Karpas-422 (cell line): ENCODE data around the gene SCARF2. TPM values are rescaled to one million over a fixed set of nuclear protein-coding genes. Genes with fewer than 3 reads are reported as not detected.
"Not testable (repeated sequence)": the region's sequence is repeated elsewhere in the genome, so short reads cannot be mapped to it uniquely, and the experiment has no call there.

Source experiments
- DNase-seq: peaks from one replicate; pipeline ENCODE4 v3.0.0-alpha.2; 2015
- H2AFZ ChIP-seq: fragments of 200-600 bp; sonication (generic); 2 replicates; pipeline ENCODE4 v1.6.1; 2014; ENCODE audit warnings: antibody characterized with exemption, low read length, mixed read lengths
- H3K27ac ChIP-seq: fragments of 200-600 bp; sonication (generic); 2 replicates; pipeline ENCODE4 v1.5.1; 2014; ENCODE audit warnings: mild to moderate bottlenecking, low read length, moderate library complexity
- H3K27me3 ChIP-seq: fragments of 200-600 bp; sonication (generic); 2 replicates; pipeline ENCODE4 v1.6.1; 2014; ENCODE audit warnings: low read length, mixed read lengths
- H3K36me3 ChIP-seq: fragments of 200-600 bp; sonication (generic); 2 replicates; pipeline ENCODE4 v1.6.1; 2014; ENCODE audit warnings: low read length, mixed read lengths; ENCODE audit not compliant: insufficient read depth
- H3K4me1 ChIP-seq: fragments of 200-600 bp; sonication (generic); 2 replicates; pipeline ENCODE4 v1.6.1; 2014; ENCODE audit warnings: mild to moderate bottlenecking, low read length, mixed read lengths
- H3K4me2 ChIP-seq: fragments of 200-600 bp; sonication (generic); 2 replicates; pipeline ENCODE4 v1.6.1; 2014; ENCODE audit warnings: low read length, low read depth, mild to moderate bottlenecking; ENCODE audit not compliant: poor library complexity, severe bottlenecking
- H3K4me3 ChIP-seq: fragments of 200-600 bp; sonication (generic); 2 replicates; pipeline ENCODE4 v1.5.1; 2014; ENCODE audit warnings: mild to moderate bottlenecking, antibody characterized with exemption, low read length, mixed read lengths
- H3K79me2 ChIP-seq: fragments of 200-600 bp; sonication (generic); 2 replicates; pipeline ENCODE4 v1.6.1; 2014; ENCODE audit warnings: mild to moderate bottlenecking, low read length, mixed read lengths
- H3K9ac ChIP-seq: fragments of 200-600 bp; sonication (generic); 2 replicates; pipeline ENCODE4 v1.6.0; 2014; ENCODE audit warnings: low read length
- H3K9me2 ChIP-seq: fragments of 200-600 bp; sonication (generic), shearing (Covaris generic); replicated peaks from 2 replicates; pipeline ENCODE4 v1.6.0; 2014; ENCODE audit warnings: mild to moderate bottlenecking, low read length, moderate library complexity; ENCODE audit not compliant: insufficient read depth
- H3K9me3 ChIP-seq: fragments of 300-700, 200-600 bp; sonication (generic); 2 replicates; pipeline ENCODE4 v1.6.1; 2014; ENCODE audit warnings: low read length, mixed read lengths
- H4K20me1 ChIP-seq: fragments of 200-600 bp; sonication (generic); 2 replicates; pipeline ENCODE4 v1.6.1; 2014; ENCODE audit warnings: mild to moderate bottlenecking, antibody characterized with exemption, low read length, low read depth; ENCODE audit not compliant: insufficient read depth
- total RNA-seq: library from RNA; depleted of rRNA; stranded (reverse); fragments of >200 nt; shearing (Covaris generic); gene quantifications from 2 replicates; pipeline ENCODE4 v1.2.3, GENCODE V29; 2014; ENCODE audit warnings: low replicate concordance

SCARF2 gene
- total RNA-seq, 1 experiment from 2014 or later, result 0.67 TPM

DNA sequence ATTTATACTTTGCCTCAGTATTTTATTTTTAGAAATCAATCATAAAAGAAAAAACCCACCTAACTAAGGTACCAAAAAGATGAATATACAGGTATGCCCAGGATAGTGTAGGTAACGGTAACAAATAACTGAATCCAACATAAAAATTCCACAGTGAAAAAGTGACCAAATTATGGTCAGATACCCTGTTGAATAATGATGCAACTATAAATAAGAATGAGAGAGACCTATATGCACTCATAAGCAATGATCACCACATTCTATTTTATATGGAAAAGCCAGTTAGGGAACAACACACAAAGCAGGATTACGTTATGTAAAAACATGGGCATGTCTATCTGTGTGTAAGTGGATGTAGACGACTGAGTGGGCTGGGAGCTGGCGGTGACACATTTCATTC is 50.7 kb downstream of the SCARF2 start:
- H2AFZ ChIP-seq, result no peak overlapping the region
- no peak for DNase-seq

GRCh38 chr22:20386336-20386735 is 51.3 kb downstream of the SCARF2 start:
- H3K9me3 ChIP-seq, result no peaks in the 10 kb centered on the region
- H3K27ac ChIP-seq, result no peak overlapping the region
- no peaks in the 10 kb centered on the region for H3K9me2 ChIP-seq
- H3K4me2 ChIP-seq, result no peak overlapping the region
- H3K27me3 ChIP-seq, result no peaks in the 10 kb centered on the region
- H4K20me1 ChIP-seq, result no peaks in the 10 kb centered on the region
- H2AFZ ChIP-seq, result no peak overlapping the region
- H3K36me3 ChIP-seq, result no peaks in the 10 kb centered on the region
- H3K4me1 ChIP-seq, result no peaks in the 10 kb centered on the region
- H3K4me3 ChIP-seq, result no peak overlapping the region
- no peaks in the 10 kb centered on the region for H3K79me2 ChIP-seq
- no peak for DNase-seq
- no peak overlapping the region for H3K9ac ChIP-seq

More for the DNA sequence above, 50.7 kb downstream of the SCARF2 start:
- H3K36me3 ChIP-seq, result no peaks in the 10 kb centered on the region
- no peak overlapping the region for H3K4me3 ChIP-seq
- no peaks in the 10 kb centered on the region for H3K9me2 ChIP-seq
- no peaks in the 10 kb centered on the region for H3K79me2 ChIP-seq
- no peak overlapping the region for H3K27ac ChIP-seq
- H3K9me3 ChIP-seq, result no peaks in the 10 kb centered on the region
- H3K4me1 ChIP-seq, result no peaks in the 10 kb centered on the region
- H3K9ac ChIP-seq, result no peak overlapping the region
- no peak overlapping the region for H3K4me2 ChIP-seq
- H4K20me1 ChIP-seq, result no peaks in the 10 kb centered on the region
- no peaks in the 10 kb centered on the region for H3K27me3 ChIP-seq

GRCh38 chr22:20384865-20385264 is 52.8 kb downstream of the SCARF2 start:
- Histone ChIP-seq H3K4me3 (no peak overlapping the region), H3K9me3 (no peaks in the 10 kb centered on the region), H3K9ac (no peak overlapping the region), H3K27ac (no peak overlapping the region), H3K79me2 (no peaks in the 10 kb centered on the region), H3K4me1 (no peaks in the 10 kb centered on the region), H2AFZ (no peak overlapping the region), H3K27me3 (no peaks in the 10 kb centered on the region), H3K9me2 (no peaks in the 10 kb centered on the region), H4K20me1 (no peaks in the 10 kb centered on the region), H3K36me3 (no peaks in the 10 kb centered on the region), H3K4me2 (no peak overlapping the region)
- DNase-seq, result no peak

DNA sequence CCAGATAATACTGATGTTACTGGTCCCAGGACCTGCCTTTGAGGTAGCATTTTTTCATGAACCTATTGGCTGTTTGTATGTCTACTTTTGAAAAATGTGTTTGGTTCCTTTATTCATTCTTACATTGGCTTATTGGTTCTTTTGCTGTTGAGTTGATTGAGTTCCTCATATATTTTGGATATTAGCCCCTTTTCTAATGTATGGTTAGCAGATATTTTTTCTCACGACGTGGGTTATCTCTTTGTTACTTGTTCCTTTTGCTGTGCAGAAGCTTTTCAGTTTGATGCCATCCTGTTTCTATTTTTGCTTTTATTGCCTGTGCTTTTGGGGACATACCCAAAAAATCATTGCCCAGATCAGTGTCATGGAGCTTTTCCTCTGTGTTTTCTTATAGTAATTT is 53.5 kb downstream of the SCARF2 start:
- Histone ChIP-seq H3K79me2 (no peaks in the 10 kb centered on the region), H3K4me2 (no peak overlapping the region), H3K9me2 (no peaks in the 10 kb centered on the region), H3K36me3 (no peaks in the 10 kb centered on the region), H3K27me3 (no peaks in the 10 kb centered on the region), H2AFZ (no peak overlapping the region), H3K9me3 (no peaks in the 10 kb centered on the region), H3K27ac (no peak overlapping the region), H3K9ac (no peak overlapping the region), H3K4me3 (no peak overlapping the region), H4K20me1 (no peaks in the 10 kb centered on the region), H3K4me1 (no peaks in the 10 kb centered on the region)
- DNase-seq, result no peak

DNA sequence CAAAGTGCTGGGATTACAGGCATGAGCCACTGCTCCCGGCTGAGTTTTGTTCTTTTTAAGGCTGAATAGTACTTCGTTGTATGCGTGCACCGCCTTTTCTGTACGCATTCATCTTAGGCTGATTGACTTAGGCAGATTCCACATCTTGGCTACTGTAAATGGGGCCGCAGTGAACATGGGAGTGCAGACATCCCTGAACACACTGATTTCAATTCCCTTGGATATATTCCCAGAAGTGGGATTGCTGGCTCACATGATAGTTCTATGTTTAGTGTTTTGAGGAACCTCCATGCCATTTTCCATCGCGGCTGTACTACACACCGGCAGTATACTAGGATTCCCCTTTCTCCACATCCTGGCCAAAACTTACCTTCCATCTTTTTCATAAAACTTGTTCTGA is 54.1 kb downstream of the SCARF2 start:
- Histone ChIP-seq H3K4me3 (no peak overlapping the region), H3K9me2 (no peaks in the 10 kb centered on the region), H3K4me2 (no peak overlapping the region), H3K27ac (no peak overlapping the region), H2AFZ (no peak overlapping the region), H3K9me3 (no peaks in the 10 kb centered on the region), H3K27me3 (no peaks in the 10 kb centered on the region), H4K20me1 (no peaks in the 10 kb centered on the region), H3K36me3 (no peaks in the 10 kb centered on the region), H3K79me2 (no peaks in the 10 kb centered on the region), H3K4me1 (no peaks in the 10 kb centered on the region), H3K9ac (no peak overlapping the region)
- DNase-seq, result no peak

DNA sequence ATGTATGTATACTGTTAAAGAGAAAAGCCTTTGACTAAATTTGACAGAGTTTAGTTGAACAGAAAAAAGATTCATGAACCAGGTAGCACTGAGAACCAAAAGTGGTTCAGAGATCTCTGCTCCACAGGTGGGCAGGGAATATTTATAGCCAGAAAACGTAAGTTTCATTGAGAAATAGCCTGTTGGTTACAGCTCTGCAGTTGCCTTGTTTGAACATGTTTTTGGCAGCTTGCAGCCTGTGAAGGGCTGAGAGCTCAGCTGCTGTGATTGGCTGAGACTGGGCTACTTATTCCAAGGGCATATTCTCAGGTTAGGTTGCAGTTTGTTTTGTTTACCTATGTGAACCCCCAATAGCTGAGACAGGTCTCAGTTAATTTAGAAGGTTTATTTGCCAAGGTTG is 57.1 kb downstream of the SCARF2 start:
- no peaks in the 10 kb centered on the region for H3K9me2 ChIP-seq
- no peak overlapping the region for H3K9ac ChIP-seq
- no peak overlapping the region for H2AFZ ChIP-seq
- H3K4me3 ChIP-seq, result no peak overlapping the region
- H3K9me3 ChIP-seq, result no peaks in the 10 kb centered on the region
- H3K27ac ChIP-seq, result no peak overlapping the region
- no peaks in the 10 kb centered on the region for H3K4me1 ChIP-seq
- no peaks in the 10 kb centered on the region for H3K36me3 ChIP-seq
- H4K20me1 ChIP-seq, result no peaks in the 10 kb centered on the region
- H3K79me2 ChIP-seq, result no peaks in the 10 kb centered on the region
- no peak overlapping the region for H3K4me2 ChIP-seq
- no peak for DNase-seq
- H3K27me3 ChIP-seq, result no peaks in the 10 kb centered on the region

GRCh38 chr22:20378684-20379083 is 58.9 kb downstream of the SCARF2 start:
- not testable (repeated sequence) for H3K9me3 ChIP-seq, H3K4me1 ChIP-seq, H3K9ac ChIP-seq, H3K4me3 ChIP-seq, DNase-seq, H4K20me1 ChIP-seq, H3K79me2 ChIP-seq, H3K27ac ChIP-seq, H3K4me2 ChIP-seq, H3K27me3 ChIP-seq, H2AFZ ChIP-seq, H3K9me2 ChIP-seq, H3K36me3 ChIP-seq

DNA sequence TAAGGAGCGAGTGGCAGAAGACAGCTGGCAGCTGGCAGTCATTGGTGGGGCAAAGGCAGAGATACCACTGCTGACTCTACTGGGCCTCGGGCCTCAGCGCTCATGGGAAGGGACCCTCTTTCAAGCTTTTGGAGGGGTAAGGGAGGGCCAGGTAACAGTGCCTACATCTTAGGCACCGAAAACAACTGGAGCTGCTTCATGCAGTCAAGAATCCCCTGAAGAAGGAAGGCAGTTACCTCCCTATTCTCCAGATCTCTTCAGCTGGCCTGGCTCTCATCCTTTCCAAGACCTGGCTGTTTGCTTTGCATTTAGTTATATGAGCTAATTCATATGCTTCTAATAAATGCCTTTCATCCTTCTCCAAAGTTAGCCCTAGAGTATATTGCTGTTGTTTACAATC is 59.5 kb downstream of the SCARF2 start:
- no peaks in the 10 kb centered on the region for H3K79me2 ChIP-seq
- no peaks in the 10 kb centered on the region for H3K9me2 ChIP-seq
- no peaks in the 10 kb centered on the region for H3K36me3 ChIP-seq
- H4K20me1 ChIP-seq, result no peaks in the 10 kb centered on the region
- no peak overlapping the region for H3K4me2 ChIP-seq
- H2AFZ ChIP-seq, result no peak overlapping the region
- H3K27ac ChIP-seq, result no peak overlapping the region
- H3K9me3 ChIP-seq, result no peaks in the 10 kb centered on the region
- no peaks in the 10 kb centered on the region for H3K27me3 ChIP-seq
- no peak overlapping the region for H3K9ac ChIP-seq
- H3K4me3 ChIP-seq, result no peak overlapping the region
- no peak for DNase-seq
- H3K4me1 ChIP-seq, result no peaks in the 10 kb centered on the region

DNA sequence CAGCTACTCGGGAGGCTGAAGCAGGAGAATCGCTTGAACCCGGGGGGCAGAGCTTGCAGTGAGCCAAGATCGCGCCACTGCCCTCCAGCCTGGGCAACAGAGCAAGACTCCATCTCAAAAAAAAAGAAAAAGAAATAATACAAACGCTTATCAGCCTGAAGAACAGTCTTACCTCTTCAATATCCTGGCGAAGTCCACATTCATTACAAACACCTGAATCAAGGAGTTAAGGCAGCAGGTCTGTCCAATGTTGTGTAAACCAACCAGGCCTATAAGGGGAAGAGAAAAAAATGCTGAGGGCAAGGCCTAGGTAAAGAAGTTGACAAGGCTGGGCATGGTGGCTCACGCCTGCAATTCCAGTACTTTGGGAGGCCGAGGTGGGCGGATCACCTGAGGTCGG is 60.6 kb downstream of the SCARF2 start:
- not testable (repeated sequence) for H4K20me1 ChIP-seq, DNase-seq, H3K4me2 ChIP-seq, H3K9me3 ChIP-seq, H3K79me2 ChIP-seq, H3K9me2 ChIP-seq, H3K9ac ChIP-seq, H3K36me3 ChIP-seq, H3K27me3 ChIP-seq, H2AFZ ChIP-seq, H3K4me1 ChIP-seq, H3K4me3 ChIP-seq, H3K27ac ChIP-seq
